GM18951 (cell line): Measurements from ENCODE around the gene SLC12A4.
"Not testable (repeated sequence)": the region's sequence is repeated elsewhere in the genome, so short reads cannot be mapped to it uniquely, and the experiment has no call there.

Experiments
- POLR2A ChIP-seq: IDR thresholded peaks from 4 replicates; pipeline ENCODE4 v1.6.1; 2011; ENCODE audit warnings: mild to moderate bottlenecking; ENCODE audit not compliant: insufficient read length, insufficient read depth; ENCODE audit errors: extremely low read depth
- in situ Hi-C: fragments of 300-500 bp; cut with MboI; formaldehyde crosslinking; loops from one replicate; pipeline ENCODE4 v1.12.0; 2022; ENCODE audit warnings: low sequenced_read_pairs, mixed read lengths, inconsistent platforms; ENCODE audit not compliant: unreplicated experiment

Gene SLC12A4

GRCh38 chr16:67977469-67978227 lies 9.2 kb upstream of the SLC12A4 start:
- in situ Hi-C loops = no loop called here

DNA sequence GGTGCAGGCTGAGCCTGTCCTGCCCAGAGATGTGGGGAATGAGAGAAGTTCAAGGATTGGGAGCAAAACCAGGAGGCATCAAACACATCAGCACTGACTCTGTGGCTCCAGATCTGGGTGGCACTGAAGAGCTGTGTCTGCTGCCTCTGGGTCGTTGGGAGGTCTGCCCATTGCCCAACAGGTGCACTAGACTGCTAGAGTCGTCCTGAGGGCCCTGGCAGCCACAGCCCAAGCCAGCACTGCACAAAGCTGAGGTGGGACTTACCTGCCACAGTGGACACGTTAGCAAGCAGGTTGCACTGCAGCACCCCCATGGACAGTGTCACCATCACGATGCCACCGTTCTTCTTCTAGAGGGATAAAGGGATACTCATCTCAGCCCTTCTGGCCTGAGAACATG lies 8.6 kb upstream of the SLC12A4 start:
- TF ChIP-seq POLR2A = no peak
- in situ Hi-C loops = no loop called here

More at GRCh38 chr16:67977469-67978227, 9.2 kb upstream of the SLC12A4 start:
- no peak for TF ChIP-seq POLR2A

- in situ Hi-C loops = no loop called here
- TF ChIP-seq POLR2A = no peak
Measured at GRCh38 chr16:67976205-67976604, 7.8 kb upstream of the SLC12A4 start.

DNA sequence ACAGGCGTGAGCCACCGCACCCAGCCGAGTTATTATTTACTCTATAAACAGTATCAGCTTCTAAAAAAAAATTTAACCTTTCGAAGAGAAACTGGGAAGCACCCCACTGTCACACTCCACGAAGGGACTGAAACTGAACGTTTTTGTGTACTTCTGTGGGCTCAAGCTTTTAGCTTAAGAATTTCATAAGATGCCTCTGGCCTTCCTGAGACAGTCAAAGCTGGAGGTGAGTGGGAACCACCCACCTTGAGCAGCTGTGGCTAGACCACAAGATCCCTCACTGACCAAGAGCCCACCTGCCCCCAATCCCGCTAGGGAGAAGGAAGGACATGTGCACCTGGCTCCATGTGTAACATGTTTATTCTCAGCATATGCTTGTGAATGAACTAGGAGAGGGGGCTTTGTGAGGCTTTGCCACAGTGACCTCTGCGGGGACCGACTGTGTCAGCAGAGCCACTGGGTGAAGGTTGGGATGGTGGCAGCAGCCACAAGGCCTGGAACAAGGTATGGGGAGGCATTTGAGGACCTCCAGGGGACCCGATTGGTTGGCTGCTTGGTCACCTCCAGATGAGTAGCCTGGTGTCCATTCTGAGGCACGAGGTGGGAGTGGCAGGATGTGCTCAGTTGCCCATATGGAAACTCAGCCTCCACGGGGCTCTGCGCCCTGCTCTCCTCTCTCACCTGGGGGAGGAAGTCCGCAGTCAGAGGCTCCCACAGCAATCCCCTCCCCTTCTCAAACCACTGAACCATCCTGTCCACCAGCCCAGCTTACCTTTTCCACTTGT lies 7.1 kb upstream of the SLC12A4 start:
- in situ Hi-C loops = no loop called here
- TF ChIP-seq POLR2A = no peak

DNA sequence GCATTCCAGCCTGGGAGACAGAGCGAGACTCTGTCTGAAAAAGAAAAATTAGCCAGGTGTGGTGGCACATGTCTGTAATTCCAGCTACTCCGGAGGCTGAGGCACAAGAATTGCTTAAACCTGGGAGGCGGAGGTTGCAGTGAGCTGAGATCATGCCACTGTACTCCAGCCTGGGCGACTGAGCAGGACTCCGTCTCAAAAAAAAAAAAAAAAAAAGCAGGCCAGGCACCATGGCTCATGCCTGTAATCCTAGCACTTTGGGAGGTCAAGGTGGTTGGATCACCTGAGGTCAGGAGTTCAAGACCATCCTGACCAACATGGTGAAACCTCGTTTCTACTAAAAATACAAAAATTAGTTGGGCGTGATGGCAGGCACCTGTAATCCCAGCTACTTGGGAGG lies 3.8 kb upstream of the SLC12A4 start:
- in situ Hi-C loops = not testable (repeated sequence)

GRCh38 chr16:67971111-67971510 lies 2.7 kb upstream of the SLC12A4 start:
- TF ChIP-seq POLR2A = no peak
- in situ Hi-C loops = no loop called here

DNA sequence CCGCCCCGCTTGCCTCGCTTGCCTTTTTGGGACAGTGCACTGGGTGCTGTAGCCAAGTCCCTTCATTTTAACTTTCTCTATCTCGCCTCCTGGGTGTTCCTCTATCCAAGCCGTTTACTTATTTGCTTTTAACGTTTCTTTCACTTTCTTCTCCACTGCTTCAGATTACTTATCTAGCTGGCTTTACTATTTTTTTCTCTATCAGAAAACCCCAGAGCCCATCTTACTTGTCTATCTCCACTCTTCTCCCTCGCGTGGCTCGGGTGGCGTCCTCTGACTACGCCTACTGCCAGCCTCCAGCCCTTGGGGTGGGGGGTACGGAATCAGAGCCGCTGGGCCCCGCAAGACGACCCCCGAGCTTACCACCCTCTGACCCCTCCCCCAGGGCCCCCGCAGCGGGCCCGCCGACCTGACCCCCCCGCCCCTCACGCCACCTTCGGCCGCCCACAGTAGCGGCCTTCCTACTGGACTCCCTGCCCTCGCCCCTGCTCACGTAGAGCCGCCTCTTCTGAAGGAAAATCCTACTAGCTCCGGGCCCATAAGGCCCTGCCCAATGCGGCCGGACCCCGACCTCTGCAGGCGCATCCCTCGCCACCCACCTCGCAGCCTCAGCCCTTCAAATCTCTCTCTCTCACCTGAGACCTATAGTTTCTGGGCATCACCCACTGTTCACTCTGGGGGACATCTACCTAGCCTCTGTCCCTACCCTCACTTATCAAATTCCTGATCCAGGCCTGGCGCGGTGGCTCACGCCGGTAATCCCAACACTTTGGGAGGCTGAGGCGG lies 1.0 kb upstream of the SLC12A4 start:
- in situ Hi-C loops = no loop called here
- TF ChIP-seq POLR2A = no peak

- in situ Hi-C loops = no loop called here
- TF ChIP-seq POLR2A = no peak
Measured at GRCh38 chr16:67967958-67968399, 458 bp downstream of the SLC12A4 start.

DNA sequence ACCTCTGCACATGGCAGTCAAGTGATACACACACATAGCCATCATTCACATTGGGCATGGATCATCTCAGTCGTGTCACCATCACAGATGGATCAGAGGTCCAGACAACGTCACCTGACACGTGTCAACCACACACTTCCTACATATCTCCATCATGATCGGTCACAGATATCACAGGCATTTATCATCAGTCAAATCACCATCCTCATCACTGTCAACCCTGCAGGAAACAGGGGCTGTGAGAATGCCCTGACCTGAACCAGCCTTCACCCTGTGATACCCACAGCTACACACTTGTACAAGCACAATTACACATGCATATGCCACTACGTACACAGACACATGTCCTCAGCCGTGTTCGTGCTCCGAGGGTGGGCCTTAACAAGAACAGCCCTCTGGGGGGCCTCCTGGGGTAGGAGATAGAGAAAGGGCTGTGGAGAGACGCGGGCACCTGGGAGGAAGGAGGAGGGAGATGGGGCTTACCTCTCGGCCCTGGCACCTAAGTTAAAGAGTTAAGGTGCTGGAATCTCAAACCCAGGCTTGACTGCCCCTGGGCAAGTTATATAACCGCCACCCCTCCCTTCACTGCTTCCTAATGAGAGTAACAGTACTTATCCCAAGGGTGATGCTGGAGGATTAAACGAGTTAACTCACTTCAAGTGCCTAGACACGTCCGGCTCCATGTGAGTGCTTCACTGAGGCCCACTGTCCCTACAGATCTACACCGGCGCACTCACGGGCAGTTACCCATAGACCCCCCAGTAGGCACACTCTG lies 1.1 kb downstream of the SLC12A4 start:
- in situ Hi-C loops = no loop called here
- no peak for TF ChIP-seq POLR2A

GRCh38 chr16:67966549-67967182 lies 1.8 kb downstream of the SLC12A4 start:
- no peak for TF ChIP-seq POLR2A
- in situ Hi-C loops = no loop called here

DNA sequence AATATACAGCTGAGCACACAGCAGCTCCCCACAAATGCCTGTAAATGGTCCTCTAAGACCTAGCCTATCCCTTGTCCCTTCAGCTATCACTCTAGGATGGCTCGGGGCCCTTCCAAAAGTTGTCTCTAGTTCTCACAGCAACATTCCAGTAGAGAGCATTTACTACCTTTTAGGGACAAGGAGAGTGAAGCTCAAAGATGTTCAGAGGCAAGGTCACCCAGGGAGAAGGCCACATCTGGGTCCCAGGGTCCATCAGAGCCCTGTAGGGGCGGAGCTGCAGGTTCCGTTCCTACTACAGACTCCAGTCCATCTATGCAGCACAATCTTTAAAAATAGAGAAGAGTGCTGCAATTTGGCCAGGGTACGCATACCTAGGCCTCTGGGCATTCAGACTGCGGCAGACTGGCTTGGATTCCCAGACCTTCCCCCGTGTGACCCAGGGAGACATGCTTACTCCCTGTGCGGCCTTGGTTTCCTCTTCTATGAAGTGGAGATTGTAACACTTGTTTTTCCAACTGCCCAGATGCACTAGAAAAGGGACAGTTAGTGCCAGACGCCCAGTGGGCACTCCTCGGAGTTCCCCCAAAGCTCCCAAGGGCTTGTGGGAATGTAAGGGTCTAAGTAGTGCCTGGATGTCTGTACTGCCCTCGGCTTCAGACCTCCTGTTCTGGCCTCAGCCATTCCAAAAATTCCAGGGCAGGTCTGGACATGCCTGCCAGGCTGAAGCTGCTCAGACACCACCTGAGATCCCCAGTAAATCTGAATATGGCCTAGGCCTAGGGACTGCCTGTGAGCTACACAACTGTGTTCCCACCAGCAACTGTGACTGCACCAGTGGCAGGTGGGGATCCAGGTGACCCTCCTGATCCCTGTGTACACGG lies 2.5 kb downstream of the SLC12A4 start:
- TF ChIP-seq POLR2A = no peak

More for the DNA sequence above, 2.5 kb downstream of the SLC12A4 start:
- in situ Hi-C loops = no loop called here
